BLaER1 (cell line): ENCODE measurements around the gene LMAN2L.

Experiments used
- H3K27ac ChIP-seq: shearing (Covaris generic); formaldehyde crosslinking; 2 replicates; pipeline ENCODE4 v1.8.1; 2022
- H3K27me3 ChIP-seq: shearing (Covaris generic); formaldehyde crosslinking; 2 replicates; pipeline ENCODE4 v1.8.1; 2022
- H3K36me3 ChIP-seq: shearing (Covaris generic); formaldehyde crosslinking; 2 replicates; pipeline ENCODE4 v1.8.1; 2022
- H3K4me1 ChIP-seq: shearing (Covaris generic); formaldehyde crosslinking; 2 replicates; pipeline ENCODE4 v1.8.1; 2022
- H3K4me2 ChIP-seq: shearing (Covaris generic); formaldehyde crosslinking; 2 replicates; pipeline ENCODE4 v1.8.1; 2022
- H3K4me3 ChIP-seq: shearing (Covaris generic); formaldehyde crosslinking; 2 replicates; pipeline ENCODE4 v1.8.1; 2022
- H3K9ac ChIP-seq: shearing (Covaris generic); formaldehyde crosslinking; 2 replicates; pipeline ENCODE4 v1.8.1; 2022
- H3K9me3 ChIP-seq: shearing (Covaris generic); formaldehyde crosslinking; 2 replicates; pipeline ENCODE4 v1.8.1; 2022
- H4K20me1 ChIP-seq: shearing (Covaris generic); formaldehyde crosslinking; 2 replicates; pipeline ENCODE4 v1.8.1; 2022
- Cebpa-rat ChIP-seq: shearing (Covaris generic); IDR thresholded peaks from 2 replicates; pipeline ENCODE4 v1.8.1; 2022

Gene LMAN2L

DNA sequence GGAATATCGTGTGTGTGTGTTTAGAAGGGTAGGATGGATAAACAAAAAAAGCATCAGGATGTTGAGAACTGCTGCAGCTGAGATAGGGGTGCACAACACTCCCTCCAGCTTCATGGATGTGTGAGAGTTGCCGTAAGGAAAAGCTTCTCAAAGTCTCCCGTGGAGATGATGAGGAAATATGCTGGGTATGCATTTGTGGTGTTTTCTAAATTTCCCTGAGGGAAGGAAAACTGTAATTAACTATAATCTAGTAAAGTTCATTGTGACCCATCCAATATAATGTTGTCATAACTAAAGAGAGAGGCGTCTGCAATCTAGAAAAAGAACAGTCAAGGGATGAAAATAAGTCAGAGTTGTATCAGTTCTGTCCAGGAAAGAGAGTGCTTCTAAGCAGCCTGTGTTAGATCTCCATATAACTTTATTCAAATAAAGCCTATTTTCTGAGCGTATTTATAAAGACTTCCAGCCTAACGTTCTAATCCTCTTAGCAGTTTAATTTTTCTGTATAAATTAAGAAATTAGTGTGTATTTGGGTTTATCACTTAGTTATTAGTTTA, 7.3 kb upstream of the LMAN2L start:
- no peaks in the 10 kb centered on the region for H4K20me1 ChIP-seq
- no peak overlapping the region for H3K27ac ChIP-seq
- no peaks in the 10 kb centered on the region for H3K36me3 ChIP-seq
- H3K4me2 ChIP-seq: no peak overlapping the region
- H3K9me3 ChIP-seq: no peaks in the 10 kb centered on the region
- TF ChIP-seq Cebpa-rat: no peak
- H3K4me1 ChIP-seq: peaks cover 6% of the 10 kb centered on the region; the same call in 1 of the 2 replicates
- no peaks in the 10 kb centered on the region for H3K27me3 ChIP-seq
- H3K9ac ChIP-seq: no peak overlapping the region
- H3K4me3 ChIP-seq: no peak overlapping the region

DNA sequence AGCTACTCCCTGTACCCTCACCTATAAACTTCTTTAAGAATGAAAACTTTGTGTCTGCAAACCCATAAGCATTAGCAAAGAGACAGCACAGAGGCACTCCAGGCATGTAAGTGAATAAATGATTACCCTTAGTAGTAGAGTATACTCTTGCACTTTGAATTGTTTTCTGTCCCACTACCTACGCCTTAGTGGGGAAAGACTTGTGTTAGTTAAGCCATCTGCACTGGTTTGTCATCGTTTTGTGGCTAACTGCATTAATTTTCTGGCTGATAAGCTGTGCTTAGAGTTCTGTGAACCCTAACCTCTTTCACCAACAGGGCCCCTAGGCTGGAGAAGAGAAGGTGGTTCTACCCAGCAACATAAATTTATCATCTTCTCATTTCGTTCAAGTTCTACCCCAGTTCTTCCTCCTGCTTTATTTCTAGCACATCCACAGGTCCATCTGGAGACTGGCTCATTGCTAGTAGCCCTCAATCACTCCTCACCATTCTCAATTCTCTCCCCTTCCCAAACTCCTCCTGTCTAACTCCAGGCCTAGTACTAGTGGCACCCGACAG, 710 bp downstream of the LMAN2L start:
- Histone ChIP-seq H3K9ac (peak overlapping the region; percentile 84), H3K36me3 (peaks cover 32% of the 10 kb centered on the region), H3K4me1 (peaks cover 43% of the 10 kb centered on the region), H3K27me3 (no peaks in the 10 kb centered on the region), H3K4me3 (peak overlapping the region; percentile 88), H4K20me1 (no peaks in the 10 kb centered on the region), H3K9me3 (no peaks in the 10 kb centered on the region), H3K4me2 (peak overlapping the region; percentile 93), H3K27ac (peak overlapping the region; percentile 71)
- TF ChIP-seq Cebpa-rat: no peak

DNA sequence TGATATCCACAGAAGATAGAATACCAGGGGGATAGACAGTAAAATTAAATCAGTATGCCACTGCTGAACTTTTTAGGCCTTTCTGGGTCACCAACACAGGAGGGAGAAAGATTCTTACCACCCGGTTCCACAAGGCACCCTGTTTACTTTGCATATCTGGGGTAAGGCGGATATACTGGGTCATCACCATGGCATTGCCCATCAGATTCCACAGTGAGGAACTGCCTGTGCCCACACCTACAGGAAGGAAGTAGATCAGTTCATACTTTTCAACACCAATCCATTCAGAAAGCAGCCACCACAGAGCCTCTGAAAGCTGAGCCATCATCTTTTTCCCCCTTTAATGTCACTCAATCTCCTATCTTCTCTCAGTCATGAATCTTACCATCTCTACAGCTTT, 2.0 kb downstream of the LMAN2L start:
- no peak for TF ChIP-seq Cebpa-rat
- peaks cover 45% of the 10 kb centered on the region for H3K36me3 ChIP-seq
- H3K9me3 ChIP-seq: no peaks in the 10 kb centered on the region
- H3K9ac ChIP-seq: no peak overlapping the region; the same call in 1 of the 2 replicates
- H4K20me1 ChIP-seq: no peaks in the 10 kb centered on the region
- no peaks in the 10 kb centered on the region for H3K27me3 ChIP-seq
- no peak overlapping the region for H3K4me3 ChIP-seq
- H3K4me1 ChIP-seq: peaks cover 43% of the 10 kb centered on the region
- H3K27ac ChIP-seq: no peak overlapping the region
- peak overlapping the region; percentile 93 for H3K4me2 ChIP-seq

DNA sequence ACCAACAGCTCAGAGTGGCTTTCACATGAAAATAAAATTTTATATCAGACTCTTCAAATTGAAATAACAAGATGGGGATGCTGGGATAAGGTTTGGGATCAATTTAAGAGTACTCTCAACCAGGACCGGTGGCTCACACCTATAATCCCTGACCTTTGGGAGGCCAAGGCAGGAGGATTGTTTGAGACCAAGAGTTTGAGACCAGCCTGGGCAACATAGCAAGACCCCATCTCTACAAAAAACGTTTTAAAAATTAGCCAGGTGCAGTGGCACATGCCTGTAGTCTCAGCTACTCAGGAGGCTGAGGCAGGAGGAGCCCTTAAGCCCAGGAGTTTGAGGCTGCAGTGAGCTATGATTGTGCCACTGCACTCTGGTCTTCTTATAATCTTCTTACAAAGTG, 2.6 kb downstream of the LMAN2L start:
- Histone ChIP-seq H3K9ac (no peak overlapping the region), H3K36me3 (peaks cover 51% of the 10 kb centered on the region), H3K27me3 (no peaks in the 10 kb centered on the region), H3K9me3 (no peaks in the 10 kb centered on the region), H3K4me1 (peaks cover 43% of the 10 kb centered on the region), H3K27ac (no peak overlapping the region), H3K4me3 (no peak overlapping the region), H4K20me1 (no peaks in the 10 kb centered on the region), H3K4me2 (no peak overlapping the region)
- TF ChIP-seq Cebpa-rat: no peak

- H3K4me2 ChIP-seq: no peak overlapping the region
- no peaks in the 10 kb centered on the region for H4K20me1 ChIP-seq
- H3K9ac ChIP-seq: no peak overlapping the region
- H3K4me1 ChIP-seq: peaks cover 34% of the 10 kb centered on the region
- H3K4me3 ChIP-seq: no peak overlapping the region
- no peak overlapping the region for H3K27ac ChIP-seq
- H3K36me3 ChIP-seq: peaks cover 73% of the 10 kb centered on the region
- no peaks in the 10 kb centered on the region for H3K9me3 ChIP-seq
- H3K27me3 ChIP-seq: no peaks in the 10 kb centered on the region
- TF ChIP-seq Cebpa-rat: no peak
These were observed 4.8 kb downstream of the LMAN2L start for GRCh38 chr2:96734880-96735583.

DNA sequence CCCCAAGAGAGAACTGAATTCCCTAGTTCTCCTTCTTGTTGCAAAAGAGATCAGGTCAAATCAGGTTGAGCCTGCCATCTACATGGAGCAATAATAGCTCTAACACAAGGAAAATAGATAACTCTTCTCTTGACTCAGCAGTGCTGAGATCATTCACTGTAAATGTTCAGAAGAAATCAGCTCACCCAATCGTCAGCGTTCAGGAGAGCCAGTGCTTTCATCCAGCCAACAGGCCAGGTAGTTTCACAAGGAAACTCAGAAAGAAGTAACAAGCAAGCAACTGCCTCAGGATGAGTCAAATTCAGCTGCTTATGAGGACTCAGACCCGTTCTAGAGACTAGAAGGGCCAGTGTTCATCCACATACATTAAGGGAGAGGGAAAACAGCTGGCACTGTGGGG, 5.9 kb downstream of the LMAN2L start:
- Histone ChIP-seq H3K9me3 (no peaks in the 10 kb centered on the region), H3K4me1 (peaks cover 29% of the 10 kb centered on the region), H3K4me2 (no peak overlapping the region), H4K20me1 (no peaks in the 10 kb centered on the region), H3K9ac (no peak overlapping the region), H3K27me3 (no peaks in the 10 kb centered on the region), H3K27ac (no peak overlapping the region), H3K36me3 (peaks cover 83% of the 10 kb centered on the region), H3K4me3 (no peak overlapping the region)
- no peak for TF ChIP-seq Cebpa-rat

DNA sequence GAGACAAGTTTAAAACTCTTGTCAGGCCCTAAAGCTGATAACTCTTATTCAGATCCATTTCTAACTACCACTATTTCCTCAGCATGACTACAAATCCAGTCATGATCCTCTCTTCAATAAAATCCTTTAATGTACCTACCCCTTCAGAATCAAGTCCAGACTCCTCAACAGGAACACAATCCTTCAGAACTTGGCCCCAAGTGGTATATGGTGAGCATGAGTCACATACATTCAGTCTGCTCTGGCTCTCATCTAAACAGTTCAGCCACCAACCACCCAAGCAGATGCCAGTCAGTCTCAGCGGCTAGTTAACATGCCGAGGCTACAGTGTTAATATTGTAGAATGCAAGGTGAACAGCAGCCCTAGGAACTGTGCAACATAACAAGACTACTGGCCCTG, 9.7 kb downstream of the LMAN2L start:
- no peaks in the 10 kb centered on the region for H3K9me3 ChIP-seq
- H3K36me3 ChIP-seq: peaks cover 90% of the 10 kb centered on the region
- no peak overlapping the region for H3K27ac ChIP-seq

GRCh38 chr2:96729748-96730147, 10.1 kb downstream of the LMAN2L start:
- Histone ChIP-seq H3K9ac (no peak overlapping the region), H3K36me3 (peaks cover 85% of the 10 kb centered on the region), H3K4me1 (no peaks in the 10 kb centered on the region), H3K9me3 (no peaks in the 10 kb centered on the region), H3K27me3 (no peaks in the 10 kb centered on the region), H3K4me2 (no peak overlapping the region), H3K27ac (no peak overlapping the region), H3K4me3 (no peak overlapping the region), H4K20me1 (no peaks in the 10 kb centered on the region)
- no peak for TF ChIP-seq Cebpa-rat

More for the DNA sequence above, 9.7 kb downstream of the LMAN2L start:
- H4K20me1 ChIP-seq: no peaks in the 10 kb centered on the region
- no peak overlapping the region for H3K9ac ChIP-seq
- H3K4me1 ChIP-seq: no peaks in the 10 kb centered on the region
- no peak overlapping the region for H3K4me3 ChIP-seq
- TF ChIP-seq Cebpa-rat: no peak
- no peak overlapping the region for H3K4me2 ChIP-seq
- H3K27me3 ChIP-seq: no peaks in the 10 kb centered on the region

DNA sequence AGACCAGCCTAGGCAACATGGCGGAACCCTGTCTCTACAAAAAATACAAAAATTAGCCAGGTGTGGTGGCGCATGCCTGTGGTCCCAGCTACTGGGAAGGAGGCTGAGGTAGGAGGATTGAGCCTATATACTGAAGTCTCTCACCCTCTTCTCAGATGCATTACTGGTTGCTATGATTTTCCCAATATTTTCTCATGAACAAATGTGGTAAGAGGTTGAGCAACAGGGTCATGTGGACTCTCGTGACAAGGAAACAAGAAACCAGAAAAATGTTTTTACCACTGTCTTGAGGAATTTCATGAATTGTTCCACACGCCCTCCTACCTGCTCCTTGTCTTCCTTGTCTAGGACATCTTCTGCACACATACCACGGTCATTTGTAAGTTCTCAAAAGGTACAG, 12.4 kb downstream of the LMAN2L start:
- Histone ChIP-seq H3K4me3 (no peak overlapping the region), H4K20me1 (no peaks in the 10 kb centered on the region), H3K9me3 (no peaks in the 10 kb centered on the region), H3K36me3 (peaks cover 76% of the 10 kb centered on the region), H3K4me1 (no peaks in the 10 kb centered on the region), H3K27ac (no peak overlapping the region), H3K4me2 (no peak overlapping the region), H3K27me3 (no peaks in the 10 kb centered on the region), H3K9ac (no peak overlapping the region)
- no peak for TF ChIP-seq Cebpa-rat

GRCh38 chr2:96726131-96726530, 13.7 kb downstream of the LMAN2L start:
- no peak for TF ChIP-seq Cebpa-rat
- Histone ChIP-seq H3K27ac (no peak overlapping the region), H3K9ac (no peak overlapping the region), H3K9me3 (no peaks in the 10 kb centered on the region), H3K4me1 (no peaks in the 10 kb centered on the region), H4K20me1 (no peaks in the 10 kb centered on the region), H3K36me3 (peaks cover 70% of the 10 kb centered on the region), H3K4me2 (no peak overlapping the region), H3K27me3 (no peaks in the 10 kb centered on the region), H3K4me3 (no peak overlapping the region)
